HCT116 (cell line): ENCODE results near the gene PKHD1. TPM values are rescaled to one million over a fixed set of nuclear protein-coding genes. Genes with fewer than 3 reads are reported as not detected.

ENCODE experiments used
- ATAC-seq: fragments of 200-7000 bp; cut with Tn5 transposase; 2 replicates; pipeline ENCODE4 v1.9.1; 2020; ENCODE audit warnings: mild to moderate bottlenecking, moderate library complexity
- BruUV-seq: library from RNA; stranded (reverse); fragments of 400-500 nt; replicated peaks from 2 replicates; lab custom pipeline; 2021; lab: Mats Ljungman, UMichigan
- CTCF ChIA-PET: fragments of 300-600 bp; sonication (Branson Sonifier 250); formaldehyde crosslinking; loops from one replicate; lab custom pipeline; 2021; ENCODE audit warnings: antibody characterized with exemption; lab: Charles Lee
- POLR2A ChIA-PET: fragments of 300-600, 350-600 bp; sonication (Branson Sonifier 250); formaldehyde crosslinking; loops from one replicate; lab custom pipeline; 2021; ENCODE audit warnings: antibody characterized with exemption; lab: Charles Lee
- RAD21 ChIA-PET, 2 experiments: fragments of 300-600 bp; sonication (Branson Sonifier 250); formaldehyde crosslinking; loops; one replicate each; lab custom pipeline; 2023; ENCODE audit warnings: low total read pairs in 2 of 2; ENCODE audit not compliant: uncharacterized antibody in 2 of 2, unreplicated experiment in 2 of 2, low non-redundant PET in 1 of 2; lab: Charles Lee
- DNase-seq: peaks from one replicate; pipeline ENCODE4 v3.0.0-alpha.2; 2010; ENCODE audit warnings: low read depth, low spot score
- H2AFZ ChIP-seq: fragments of 200-600 bp; shearing (Covaris generic), sonication (generic); 2 replicates; pipeline ENCODE4 v1.6.1; 2017; ENCODE audit warnings: low read depth, mixed run types, mixed read lengths, antibody characterized with exemption, low read length; ENCODE audit not compliant: poor library complexity, severe bottlenecking
- H3K27ac ChIP-seq: 2 replicates; pipeline ENCODE4 v1.5.1; 2012; ENCODE audit warnings: low read depth, low read length
- H3K27me3 ChIP-seq: fragments of 200-600 bp; sonication (generic); 2 replicates; pipeline ENCODE4 v1.6.1; 2016; ENCODE audit warnings: mixed run types, low read length, mixed read lengths; ENCODE audit not compliant: insufficient read depth
- H3K36me3 ChIP-seq, 2 experiments: fragments of 200-500 bp in 1 of 2; fragments of 200-600 bp in 1 of 2; sonication (Bioruptor generic) in 1 of 2; sonication (generic) in 1 of 2; 2 replicates each; pipeline versions ENCODE4 v1.5.1 to v1.6.1; 2014 to 2016; ENCODE audit warnings: low read length in 2 of 2, inconsistent platforms in 1 of 2, mixed read lengths in 1 of 2, mixed run types in 1 of 2; ENCODE audit not compliant: insufficient read depth in 2 of 2, control insufficient read depth in 1 of 2
- H3K4me1 ChIP-seq, 2 experiments: fragments of 200-600 bp in 1 of 2; sonication (generic) in 1 of 2; 2 replicates each; pipeline versions ENCODE4 v1.5.1 to v1.6.1; 2012 to 2017; ENCODE audit warnings: low read length in 2 of 2, inconsistent platforms in 1 of 2, mild to moderate bottlenecking in 1 of 2, mixed read lengths in 1 of 2, mixed run types in 1 of 2, moderate library complexity in 1 of 2; ENCODE audit not compliant: insufficient read depth in 2 of 2, control insufficient read depth in 1 of 2
- H3K4me2 ChIP-seq: fragments of 200-600 bp; sonication (generic); 2 replicates; pipeline ENCODE4 v1.6.1; 2017; ENCODE audit warnings: mixed run types, low read length, mixed read lengths
- H3K4me3 ChIP-seq, 2 experiments: fragments of 200-600 bp in 1 of 2; sonication (generic) in 1 of 2; replicated peaks in 1 of 2; 2 replicates each; pipeline ENCODE4 v1.5.1; 2011 to 2016; ENCODE audit warnings: low read length in 2 of 2, control low read depth in 1 of 2, low read depth in 1 of 2, mild to moderate bottlenecking in 1 of 2, mixed read lengths in 1 of 2, mixed run types in 1 of 2
- H3K79me2 ChIP-seq: fragments of 200-600 bp; sonication (generic); 2 replicates; pipeline ENCODE4 v1.6.1; 2017; ENCODE audit warnings: mild to moderate bottlenecking, mixed run types, low read length, moderate library complexity, mixed read lengths; ENCODE audit not compliant: insufficient read depth
- H3K9ac ChIP-seq: fragments of 200-600 bp; sonication (generic); 2 replicates; pipeline ENCODE4 v1.6.1; 2016; ENCODE audit warnings: low read length, mixed read lengths
- H3K9me2 ChIP-seq: fragments of 200-600 bp; sonication (generic), shearing (Covaris generic); 2 replicates; pipeline ENCODE4 v1.6.1; 2017; ENCODE audit warnings: mixed run types, mild to moderate bottlenecking, moderate library complexity; ENCODE audit not compliant: insufficient read depth
- H3K9me3 ChIP-seq, 2 experiments: fragments of 200-500 bp in 1 of 2; fragments of 200-600 bp in 1 of 2; sonication (Bioruptor generic) in 1 of 2; sonication (generic) in 1 of 2; 2 replicates each; pipeline ENCODE4 v1.6.1; 2014 to 2017; ENCODE audit warnings: low read length in 2 of 2, mixed read lengths in 2 of 2, inconsistent platforms in 1 of 2, low read depth in 1 of 2, mild to moderate bottlenecking in 1 of 2, mixed run types in 1 of 2, moderate library complexity in 1 of 2; ENCODE audit not compliant: control insufficient read depth in 1 of 2, insufficient read depth in 1 of 2
- H4K20me1 ChIP-seq: fragments of 200-600 bp; sonication (generic), shearing (Covaris generic); 2 replicates; pipeline ENCODE4 v1.6.1; 2017; ENCODE audit warnings: mixed run types, mild to moderate bottlenecking, moderate library complexity; ENCODE audit not compliant: insufficient read depth
- ATF3 ChIP-seq: IDR thresholded peaks from 2 replicates; pipeline ENCODE4 v1.6.1; 2012
- CBX3 ChIP-seq: IDR thresholded peaks from 2 replicates; pipeline ENCODE4 v1.6.1; 2012; ENCODE audit warnings: low read depth
- EGR1 ChIP-seq: IDR thresholded peaks from 2 replicates; pipeline ENCODE4 v1.6.1; 2012; ENCODE audit warnings: low read depth
- EZH2 ChIP-seq: fragments of 200-600 bp; sonication (generic); IDR thresholded peaks from 2 replicates; pipeline ENCODE4 v1.6.1; 2017; ENCODE audit warnings: antibody characterized with exemption, mixed run types
- POLR2AphosphoS5 ChIP-seq: IDR thresholded peaks from 2 replicates; pipeline ENCODE4 v1.6.1; 2011; ENCODE audit warnings: mild to moderate bottlenecking, low read depth, low read length, moderate library complexity
- REST ChIP-seq: IDR thresholded peaks from 2 replicates; pipeline ENCODE4 v1.6.1; 2012; ENCODE audit warnings: low read depth
- TCF7L2 ChIP-seq: IDR thresholded peaks from 2 replicates; pipeline ENCODE4 v1.7.0; 2011; ENCODE audit warnings: borderline replicate concordance, inconsistent platforms; ENCODE audit not compliant: insufficient read depth, insufficient read length; ENCODE audit errors: extremely low read depth
- ZFX ChIP-seq: fragments of 450-650 bp; IDR thresholded peaks from 2 replicates; pipeline ENCODE4 v1.6.1; 2017
- ZNF274 ChIP-seq: fragments of 200-500 bp; sonication (Bioruptor generic); IDR thresholded peaks from 2 replicates; pipeline ENCODE4 v1.6.1; 2014; ENCODE audit warnings: mild to moderate bottlenecking, low read depth, low read length, inconsistent platforms
- intact Hi-C: fragments of 100-400 bp; cut with micrococcal nuclease; formaldehyde crosslinking; loops from 2 replicates; pipeline ENCODE4 v1.10.0; 2022
- total RNA-seq: library from RNA; stranded (reverse); gene quantifications from one replicate; pipeline ENCODE4 v1.2.1, GENCODE V29; 2021; ENCODE audit not compliant: unreplicated experiment

PKHD1 gene
- total RNA-seq, 1 experiment from 2014 or later = not detected

- no peak overlapping the region for H3K27ac ChIP-seq
- H3K4me2 ChIP-seq = no peak overlapping the region
- ATAC-seq (no peak), DNase-seq (no peak)
- no peaks in the 10 kb centered on the region for H3K27me3 ChIP-seq
- no peaks in the 10 kb centered on the region for H3K9me2 ChIP-seq
- intact Hi-C loops = no loop called here
- TF ChIP-seq TCF7L2 = no peak
- no peak for TF ChIP-seq EZH2
- no peak for TF ChIP-seq ATF3
- no peak for TF ChIP-seq REST
- TF ChIP-seq EGR1 = no peak
- no peak for TF ChIP-seq POLR2AphosphoS5
- TF ChIP-seq ZFX = no peak
- no peak for TF ChIP-seq CBX3
- TF ChIP-seq ZNF274 = no peak
- H3K9me3 ChIP-seq = no peaks in the 10 kb centered on the region
- ChIA-PET POLR2A (no interaction called here), CTCF (no interaction called here), RAD21 (no interaction called here)
- no peaks in the 10 kb centered on the region for H3K4me1 ChIP-seq
- no peak overlapping the region for H3K9ac ChIP-seq
- H4K20me1 ChIP-seq = no peaks in the 10 kb centered on the region
- H2AFZ ChIP-seq = no peak overlapping the region
- no peak overlapping the region for H3K4me3 ChIP-seq
- H3K36me3 ChIP-seq = no peaks in the 10 kb centered on the region
- H3K79me2 ChIP-seq = no peaks in the 10 kb centered on the region
- BruUV-seq = no TSS peak
Measured at GRCh38 chr6:51830666-51831065, 256.7 kb downstream of the PKHD1 start.
